Measurements from ENCODE around the gene ROBO2.
A peak's percentile ranks its signal among the peaks of the same experiment; 100 is the strongest.

The ROBO2 gene

GRCh38 chr3:77248420-77248819 lies 208.5 kb downstream of the ROBO2 start:
- DNase-seq (ENCODE audit: extremely low read depth, low read depth), result no peak
- TF ChIP-seq CTCF (IDR thresholded peaks at IDR 0.05; ENCODE audit: low read depth, low read length), result no peak

GRCh38 chr3:77251136-77251535 lies 211.2 kb downstream of the ROBO2 start:
- no peak for DNase-seq (ENCODE audit: extremely low read depth, low read depth)
- TF ChIP-seq CTCF (IDR thresholded peaks at IDR 0.05; ENCODE audit: low read depth, low read length), result no peak

- DNase-seq (ENCODE audit: extremely low read depth, low read depth), result peak; percentile 10
- TF ChIP-seq CTCF (IDR thresholded peaks at IDR 0.05; ENCODE audit: low read depth, low read length), result peak; percentile 52
Measured at GRCh38 chr3:77254967-77255831, 215.3 kb downstream of the ROBO2 start.

GRCh38 chr3:77256584-77257503 lies 216.9 kb downstream of the ROBO2 start:
- DNase-seq (ENCODE audit: extremely low read depth, low read depth), result no peak
- no peak for TF ChIP-seq CTCF (IDR thresholded peaks at IDR 0.05; ENCODE audit: low read depth, low read length)

- DNase-seq (ENCODE audit: extremely low read depth, low read depth), result no peak
- TF ChIP-seq CTCF (IDR thresholded peaks at IDR 0.05; ENCODE audit: low read depth, low read length), result no peak
Measured at GRCh38 chr3:77259694-77260093, 219.8 kb downstream of the ROBO2 start.

- DNase-seq (ENCODE audit: extremely low read depth, low read depth), result no peak
- TF ChIP-seq CTCF (IDR thresholded peaks at IDR 0.05; ENCODE audit: low read depth, low read length), result no peak
Measured at GRCh38 chr3:77262361-77262760, 222.5 kb downstream of the ROBO2 start.

- no peak for TF ChIP-seq CTCF (IDR thresholded peaks at IDR 0.05; ENCODE audit: low read depth, low read length)
- DNase-seq (ENCODE audit: extremely low read depth, low read depth), result no peak
Measured at GRCh38 chr3:77267589-77267988, 227.7 kb downstream of the ROBO2 start.

Measured in AG09319 (cell line).